D721Med (cell line): ENCODE measurements around the gene OSBPL3.

Experiments
- DNase-seq: peaks from one replicate; pipeline ENCODE4 v3.0.0; 2011; ENCODE audit warnings: low spot score; ENCODE audit not compliant: insufficient read length
- FAIRE-seq: peaks from 2 replicates; lab custom pipeline; 2011; peaks lifted over from hg19 to GRCh38; lab: Jason Lieb, UNC
- TF ChIP-seq, protein P1 (sequence below): IDR thresholded peaks from 2 replicates; pipeline ENCODE4 v1.5.1; 2012; ENCODE audit warnings: mild to moderate bottlenecking, control low read depth; ENCODE audit not compliant: insufficient read depth; ENCODE audit errors: missing control alignments

The OSBPL3 gene

DNA sequence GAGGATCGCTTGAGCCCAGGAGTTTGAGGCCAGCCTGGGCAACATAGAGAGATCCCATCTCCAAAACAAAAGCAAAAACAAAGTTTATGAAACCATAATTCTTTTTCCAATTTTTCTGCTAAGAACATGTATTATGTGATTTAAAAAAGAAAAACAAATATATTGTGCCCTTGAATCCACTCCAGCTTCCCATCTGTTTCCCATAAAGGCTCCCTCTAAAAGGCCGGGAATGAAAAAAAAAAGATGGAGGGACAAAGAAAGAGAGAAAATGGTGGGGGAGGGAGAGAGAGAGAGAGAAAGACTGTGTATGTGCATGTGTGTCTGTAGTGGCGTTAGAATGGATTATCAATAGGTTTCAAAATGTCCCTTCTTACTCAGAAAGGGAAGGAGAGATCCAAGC lies 202.2 kb downstream of the OSBPL3 start:
- no peak for DNase-seq
- no peak for FAIRE-seq
- TF ChIP-seq, protein P1, sequence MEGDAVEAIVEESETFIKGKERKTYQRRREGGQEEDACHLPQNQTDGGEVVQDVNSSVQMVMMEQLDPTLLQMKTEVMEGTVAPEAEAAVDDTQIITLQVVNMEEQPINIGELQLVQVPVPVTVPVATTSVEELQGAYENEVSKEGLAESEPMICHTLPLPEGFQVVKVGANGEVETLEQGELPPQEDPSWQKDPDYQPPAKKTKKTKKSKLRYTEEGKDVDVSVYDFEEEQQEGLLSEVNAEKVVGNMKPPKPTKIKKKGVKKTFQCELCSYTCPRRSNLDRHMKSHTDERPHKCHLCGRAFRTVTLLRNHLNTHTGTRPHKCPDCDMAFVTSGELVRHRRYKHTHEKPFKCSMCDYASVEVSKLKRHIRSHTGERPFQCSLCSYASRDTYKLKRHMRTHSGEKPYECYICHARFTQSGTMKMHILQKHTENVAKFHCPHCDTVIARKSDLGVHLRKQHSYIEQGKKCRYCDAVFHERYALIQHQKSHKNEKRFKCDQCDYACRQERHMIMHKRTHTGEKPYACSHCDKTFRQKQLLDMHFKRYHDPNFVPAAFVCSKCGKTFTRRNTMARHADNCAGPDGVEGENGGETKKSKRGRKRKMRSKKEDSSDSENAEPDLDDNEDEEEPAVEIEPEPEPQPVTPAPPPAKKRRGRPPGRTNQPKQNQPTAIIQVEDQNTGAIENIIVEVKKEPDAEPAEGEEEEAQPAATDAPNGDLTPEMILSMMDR: no peak

DNA sequence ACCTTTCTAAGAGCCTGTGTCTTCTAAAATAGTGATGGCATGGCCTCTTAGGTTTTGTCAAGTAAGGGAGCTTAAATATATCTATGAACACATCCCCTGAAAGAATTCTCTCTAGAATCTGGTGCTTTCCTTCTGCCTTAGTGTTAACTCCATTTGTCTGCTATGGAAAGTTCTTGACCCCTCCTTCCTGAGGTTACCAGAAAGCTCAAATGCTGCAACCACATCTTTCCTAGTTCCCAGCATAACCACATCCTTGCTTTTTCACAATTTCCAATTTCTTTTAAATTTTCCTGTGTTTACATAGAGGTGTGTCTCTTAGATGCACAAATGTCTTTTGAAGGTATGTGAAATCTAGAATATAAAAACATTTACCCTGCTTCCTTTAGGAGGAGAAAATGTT lies 206.3 kb downstream of the OSBPL3 start:
- TF ChIP-seq, protein P1: no peak
- DNase-seq (no peak), FAIRE-seq (no peak)

DNA sequence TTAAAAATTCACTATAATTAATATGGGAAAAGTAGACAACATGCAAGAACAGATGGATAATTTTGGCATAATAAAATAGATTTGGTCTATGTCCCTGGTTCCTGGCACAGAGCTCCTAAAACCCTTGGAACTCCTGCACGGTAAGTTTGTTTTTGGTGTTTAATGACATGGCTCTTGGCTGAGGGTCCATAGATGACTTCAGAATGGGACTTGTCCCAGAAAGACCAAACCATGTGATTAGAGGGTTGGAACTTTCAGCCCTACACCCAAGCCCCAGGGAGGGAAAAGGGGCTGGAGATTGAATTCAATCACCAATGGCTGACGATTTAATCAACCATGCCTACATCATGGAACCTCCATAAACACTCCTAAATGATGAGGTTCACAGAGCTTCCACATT lies 210.1 kb downstream of the OSBPL3 start:
- FAIRE-seq: no peak
- TF ChIP-seq, protein P1: no peak
- no peak for DNase-seq

DNA sequence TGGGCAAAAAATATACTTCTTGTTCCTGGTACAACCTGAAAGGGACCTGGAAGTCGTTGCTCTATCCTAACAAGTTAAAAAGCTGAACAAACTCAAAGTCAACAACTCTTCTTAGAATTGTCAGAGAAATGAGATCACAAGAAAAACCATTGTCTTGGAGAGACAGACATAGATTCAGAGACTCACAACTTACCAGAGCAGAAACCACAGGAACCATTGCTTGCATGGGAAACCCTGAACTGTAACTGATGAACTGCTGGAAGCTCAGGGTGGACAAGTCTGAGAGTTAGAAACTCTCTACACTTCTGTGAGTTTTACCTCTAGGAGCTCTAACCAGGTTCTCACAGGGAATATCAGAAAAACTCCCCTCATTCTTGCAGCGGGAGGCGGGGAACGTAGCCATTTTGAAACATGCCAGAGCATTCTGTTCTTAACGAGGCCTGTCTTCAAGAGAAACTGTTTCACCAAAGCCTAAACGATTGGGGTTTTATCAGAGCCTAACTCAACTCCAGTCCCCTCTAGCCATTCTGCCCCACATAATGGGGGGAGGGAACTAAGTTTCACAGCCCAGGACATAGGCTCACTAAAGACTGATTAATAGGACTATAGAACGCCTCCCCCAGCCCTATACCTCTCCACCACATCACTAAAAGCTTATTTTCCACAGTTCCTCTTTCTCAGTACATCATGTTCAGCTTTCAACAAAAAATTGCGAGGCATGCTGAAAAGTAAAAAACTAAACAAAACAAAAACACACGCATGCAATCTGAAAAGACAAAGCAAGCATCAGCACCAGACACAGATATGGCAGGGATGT lies 210.8 kb downstream of the OSBPL3 start:
- DNase-seq (no peak), FAIRE-seq (no peak)
- TF ChIP-seq, protein P1: no peak

DNA sequence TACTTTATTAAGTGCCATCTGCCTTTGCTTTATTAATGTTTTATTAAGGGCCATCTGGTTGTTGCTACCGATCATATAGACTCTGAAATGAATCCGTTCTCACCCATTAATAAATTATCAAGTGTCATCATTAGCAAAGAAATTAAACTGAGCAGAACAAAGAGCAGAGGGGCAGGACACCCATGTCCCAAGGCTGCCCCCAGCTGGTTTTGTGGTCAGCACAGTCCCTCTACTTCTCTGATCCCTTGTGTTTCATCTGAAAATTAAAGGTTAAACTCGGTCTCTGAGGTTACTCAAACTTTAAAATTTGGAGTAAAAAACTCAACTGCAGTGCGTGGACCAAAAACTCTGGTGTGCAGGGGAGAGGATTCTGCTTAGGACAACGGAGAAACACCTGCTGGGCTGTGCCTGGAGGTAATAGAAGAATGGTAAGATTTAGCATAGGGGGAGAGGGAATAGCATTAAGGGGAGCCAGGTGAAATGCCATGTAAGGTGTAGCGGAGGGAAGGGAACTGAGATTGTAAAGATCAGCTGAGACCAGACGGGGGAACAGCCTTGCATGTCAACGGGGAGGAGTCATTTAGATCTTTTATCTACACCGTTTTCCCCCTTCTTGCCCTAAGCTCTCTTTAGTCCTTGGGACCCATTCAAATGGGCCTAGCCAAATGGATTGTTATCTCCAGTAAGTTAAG lies 212.0 kb downstream of the OSBPL3 start:
- TF ChIP-seq, protein P1: no peak
- no peak for FAIRE-seq
- no peak for DNase-seq

DNA sequence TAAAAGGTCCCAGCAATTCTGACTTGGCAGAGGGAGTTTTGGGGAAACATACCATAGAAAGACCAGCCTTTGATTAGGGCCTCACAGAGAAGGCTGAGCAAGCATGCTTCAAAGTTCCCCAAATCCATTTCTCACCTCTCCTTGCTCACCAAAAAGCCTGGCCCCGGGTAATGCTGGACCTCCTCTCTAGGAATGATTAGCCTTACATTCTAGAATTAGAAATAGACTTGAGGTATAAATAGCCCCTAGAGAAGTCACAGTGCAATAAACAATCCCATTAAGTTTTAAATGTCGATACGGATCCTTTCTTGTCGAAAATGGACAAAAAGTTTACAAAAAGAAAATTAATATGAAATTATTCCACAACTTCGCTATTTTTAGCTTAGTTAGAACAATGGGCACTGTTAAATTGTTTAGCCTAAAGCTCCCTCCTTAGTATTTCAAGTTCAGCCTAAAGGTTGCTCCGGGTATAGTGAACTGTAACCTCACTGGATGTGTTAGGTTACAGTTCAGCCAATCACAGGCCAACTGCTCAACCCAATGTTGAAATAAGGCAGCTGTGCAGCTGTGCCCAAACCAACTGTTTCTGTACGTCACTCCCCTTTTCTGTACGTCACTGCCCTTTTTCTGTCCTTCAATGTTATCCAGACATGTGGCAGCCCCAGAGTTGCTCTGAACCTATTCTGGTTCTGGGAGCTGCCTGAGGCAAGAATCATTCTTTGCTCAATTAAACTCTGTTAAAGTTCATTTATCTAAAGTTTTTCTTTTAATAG lies 214.8 kb downstream of the OSBPL3 start:
- TF ChIP-seq, protein P1: no peak
- FAIRE-seq: no peak
- DNase-seq: no peak
